Measurements from ENCODE around the gene TMEFF2.

TMEFF2 gene

DNA sequence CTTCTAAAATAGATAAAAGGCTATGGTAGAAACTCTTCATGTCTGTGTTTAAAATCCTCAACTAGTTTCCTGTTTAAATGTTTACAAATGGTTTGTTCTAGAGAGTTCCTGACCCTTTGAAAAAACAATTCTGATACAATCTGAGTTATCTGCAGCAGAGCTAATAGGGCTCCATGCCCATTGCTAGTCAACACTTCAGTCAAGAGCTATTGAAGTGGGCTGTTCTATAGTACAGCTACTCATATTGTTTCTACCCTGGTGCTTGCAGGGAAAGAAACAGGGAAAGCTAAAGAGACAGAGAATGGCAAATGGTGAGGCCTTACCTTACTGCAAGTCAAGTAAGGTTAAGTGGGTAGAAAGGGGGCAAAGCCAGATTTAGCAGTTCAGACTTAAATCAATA, 235.5 kb downstream of the TMEFF2 start:
- no peak for DNase-seq (ENCODE audit: low read depth)

DNA sequence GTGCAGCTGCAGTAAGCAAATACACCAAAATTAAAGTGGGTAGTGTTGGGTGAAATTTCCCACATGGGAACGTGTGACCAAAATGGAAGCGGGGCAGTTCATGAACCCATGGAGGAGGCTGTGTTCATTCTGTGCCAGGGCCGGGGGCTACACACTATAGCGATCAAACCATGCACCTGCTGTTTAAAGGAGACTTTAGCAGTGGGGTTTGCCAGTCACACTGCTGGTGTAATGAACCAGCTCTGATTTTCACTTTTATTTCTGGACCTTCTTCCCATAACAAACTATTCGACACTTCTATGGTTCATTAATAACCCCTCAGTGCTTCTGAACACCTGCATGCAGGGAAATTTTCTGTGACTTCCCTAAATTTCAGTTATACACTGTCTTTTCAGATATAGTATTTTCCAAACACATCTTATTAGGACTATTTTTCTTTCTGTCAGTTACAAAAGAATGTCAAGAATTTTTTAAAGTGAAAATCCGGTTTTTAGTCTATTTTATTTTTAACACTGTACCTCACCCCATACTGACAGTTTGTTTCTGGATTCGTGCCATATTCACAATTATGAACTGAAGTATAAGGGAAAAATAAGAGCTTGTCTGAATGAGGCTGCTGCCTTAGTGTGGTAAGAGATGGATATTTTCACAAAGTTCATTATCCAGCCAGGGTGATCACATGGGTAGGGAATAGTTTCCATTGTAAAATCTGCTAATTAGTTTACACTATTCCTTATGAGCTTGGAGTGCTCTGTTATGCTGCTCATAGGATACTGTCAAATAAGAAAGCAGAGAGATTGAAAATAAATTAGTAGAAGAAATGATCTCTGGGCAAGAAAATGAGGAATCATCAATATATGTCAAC, 236.5 kb downstream of the TMEFF2 start:
- DNase-seq (ENCODE audit: low read depth) = no peak

DNA sequence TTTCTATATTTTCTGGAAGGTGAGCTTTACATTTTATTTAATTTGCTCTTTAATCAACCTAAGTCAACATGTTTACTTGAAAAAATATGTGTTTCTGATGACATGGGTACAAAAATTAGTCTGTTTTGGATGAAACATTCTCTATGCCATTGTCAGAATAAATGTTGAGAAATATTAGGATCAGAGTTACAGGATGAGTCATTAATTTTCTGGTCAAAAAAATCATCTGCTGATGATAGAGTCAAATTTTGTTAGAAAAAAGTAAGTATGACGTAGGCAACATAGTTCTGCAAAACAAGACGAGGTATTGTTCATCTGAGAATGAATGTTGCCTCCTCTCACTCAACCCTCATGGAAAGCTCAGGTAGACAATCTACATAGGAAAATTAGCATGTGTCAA, 240.3 kb downstream of the TMEFF2 start:
- DNase-seq (ENCODE audit: low read depth) = no peak

DNA sequence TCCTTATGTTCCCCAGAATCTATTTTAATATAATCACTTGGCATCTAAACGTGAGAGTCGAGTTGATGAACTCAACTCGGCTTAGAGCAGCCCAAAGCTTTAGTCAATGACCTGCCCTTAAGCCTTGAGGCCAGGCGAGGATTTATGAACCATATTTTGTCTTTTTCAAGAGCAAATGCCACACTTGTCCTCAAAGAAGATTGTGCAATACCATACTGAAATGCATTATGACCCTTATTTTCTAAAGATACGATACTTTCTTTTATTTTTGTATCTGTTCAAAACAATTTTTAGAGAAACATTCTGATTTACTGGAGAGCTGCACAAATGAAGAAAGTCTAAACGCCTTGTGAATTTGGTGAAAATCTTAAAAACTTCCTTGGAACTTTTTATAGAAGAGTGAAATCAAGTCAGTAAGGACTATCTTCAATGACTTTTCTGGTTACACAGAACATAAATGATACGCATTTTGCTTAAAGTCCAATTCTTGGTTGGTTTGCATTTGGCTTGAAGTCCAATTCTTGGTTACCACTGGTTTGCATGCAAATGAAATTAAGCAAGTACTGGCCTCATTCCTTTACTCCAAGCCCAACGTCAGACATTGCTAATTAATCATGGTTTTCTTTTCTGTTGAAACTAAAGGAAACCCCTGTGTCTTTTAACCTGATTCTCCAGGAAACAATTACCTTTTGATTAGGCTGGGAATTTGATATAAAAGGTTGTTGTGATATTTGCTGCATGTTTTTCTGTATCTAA, 242.0 kb downstream of the TMEFF2 start:
- no peak for DNase-seq (ENCODE audit: low read depth)

DNA sequence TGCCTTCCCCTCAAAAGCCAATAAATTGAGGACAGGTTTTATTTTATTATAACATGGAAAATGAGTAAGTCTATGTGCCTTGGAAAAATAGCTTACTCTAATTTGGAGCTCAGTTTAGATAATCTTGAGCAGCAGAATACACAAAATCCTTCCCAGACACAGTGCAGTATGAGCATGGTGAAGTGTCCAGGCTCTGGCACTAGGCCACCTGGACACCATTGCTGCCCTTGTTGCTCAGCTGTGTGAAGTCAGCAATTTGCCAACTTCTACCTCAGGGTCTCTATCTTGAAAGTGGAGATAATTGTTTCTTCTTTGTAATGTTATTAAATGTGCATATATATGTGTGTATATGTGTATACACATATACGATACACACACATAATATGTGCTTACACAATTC, 242.9 kb downstream of the TMEFF2 start:
- no peak for DNase-seq (ENCODE audit: low read depth)

DNA sequence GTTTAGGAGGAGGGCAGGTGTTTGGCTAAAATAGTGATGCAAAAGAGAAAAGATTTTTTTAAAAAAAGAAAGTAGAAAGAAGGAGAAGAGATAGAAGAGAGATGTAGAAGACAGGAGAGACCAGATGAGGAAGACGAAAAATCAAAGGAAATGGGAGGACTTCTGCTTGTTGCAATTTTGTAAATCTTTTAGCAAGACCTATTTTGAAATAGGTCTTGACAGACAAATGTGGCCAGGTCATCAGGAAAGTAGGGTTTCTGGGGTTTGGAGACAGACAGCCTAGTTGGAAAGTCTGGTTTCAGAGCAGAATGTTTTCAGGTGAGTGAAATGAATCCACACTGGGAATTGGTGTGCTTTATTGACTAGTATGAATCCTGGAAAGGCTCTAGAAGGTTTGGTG, 243.4 kb downstream of the TMEFF2 start:
- DNase-seq (ENCODE audit: low read depth) = no peak

DNA sequence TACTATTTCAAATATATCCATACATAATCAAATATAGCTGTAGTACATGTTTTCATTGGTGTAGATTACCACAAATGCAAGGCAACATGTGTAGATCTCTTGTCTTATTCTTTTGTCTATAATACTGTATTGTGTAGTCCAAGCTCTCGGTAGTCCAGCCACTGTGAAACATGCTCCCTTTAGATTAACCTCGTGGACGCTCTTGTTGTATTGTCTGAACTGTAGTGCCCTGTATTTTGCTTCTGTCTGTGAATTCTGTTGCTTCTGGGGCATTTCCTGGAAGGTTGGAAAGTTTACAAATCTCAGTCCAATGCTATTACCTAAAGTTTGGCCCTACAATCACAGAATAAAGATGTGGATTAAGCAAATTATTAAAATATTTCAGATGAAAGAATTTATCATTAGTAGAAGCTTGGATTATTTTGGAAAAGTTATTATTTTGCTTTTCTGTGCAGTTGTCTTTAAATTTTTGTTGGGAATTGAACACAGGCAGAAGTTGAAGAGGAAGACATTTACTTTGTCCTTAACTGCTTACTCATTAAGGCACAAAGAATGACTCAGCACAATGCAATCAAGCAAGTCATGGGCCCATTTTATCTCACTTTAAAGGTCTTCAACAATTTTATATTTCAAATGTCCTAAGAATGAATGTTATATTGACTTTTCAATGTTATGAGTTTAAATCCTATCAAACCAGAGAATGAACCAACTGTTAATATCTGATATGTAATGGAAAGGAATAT, 244.4 kb downstream of the TMEFF2 start:
- no peak for DNase-seq (ENCODE audit: low read depth)

DNA sequence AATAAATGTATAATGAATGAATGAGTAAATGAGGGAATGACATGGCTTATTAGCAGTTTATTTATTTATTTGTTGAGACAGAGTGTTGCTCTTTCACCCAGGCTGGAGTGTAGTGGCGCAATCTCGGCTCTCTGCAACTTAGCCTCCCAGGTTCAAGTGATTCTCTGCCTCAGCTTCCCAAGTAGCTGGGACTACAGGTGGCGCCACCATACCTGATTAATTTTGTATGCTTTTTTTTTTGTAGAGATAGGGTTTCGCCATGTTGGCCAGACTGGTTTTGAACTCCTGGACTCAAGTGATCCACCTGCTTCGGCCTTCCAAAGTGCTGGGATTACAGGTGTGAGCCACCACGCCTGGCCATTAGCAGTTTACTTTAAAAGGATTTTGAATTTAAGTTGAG, 247.5 kb downstream of the TMEFF2 start:
- no peak for DNase-seq (ENCODE audit: low read depth)

DNA sequence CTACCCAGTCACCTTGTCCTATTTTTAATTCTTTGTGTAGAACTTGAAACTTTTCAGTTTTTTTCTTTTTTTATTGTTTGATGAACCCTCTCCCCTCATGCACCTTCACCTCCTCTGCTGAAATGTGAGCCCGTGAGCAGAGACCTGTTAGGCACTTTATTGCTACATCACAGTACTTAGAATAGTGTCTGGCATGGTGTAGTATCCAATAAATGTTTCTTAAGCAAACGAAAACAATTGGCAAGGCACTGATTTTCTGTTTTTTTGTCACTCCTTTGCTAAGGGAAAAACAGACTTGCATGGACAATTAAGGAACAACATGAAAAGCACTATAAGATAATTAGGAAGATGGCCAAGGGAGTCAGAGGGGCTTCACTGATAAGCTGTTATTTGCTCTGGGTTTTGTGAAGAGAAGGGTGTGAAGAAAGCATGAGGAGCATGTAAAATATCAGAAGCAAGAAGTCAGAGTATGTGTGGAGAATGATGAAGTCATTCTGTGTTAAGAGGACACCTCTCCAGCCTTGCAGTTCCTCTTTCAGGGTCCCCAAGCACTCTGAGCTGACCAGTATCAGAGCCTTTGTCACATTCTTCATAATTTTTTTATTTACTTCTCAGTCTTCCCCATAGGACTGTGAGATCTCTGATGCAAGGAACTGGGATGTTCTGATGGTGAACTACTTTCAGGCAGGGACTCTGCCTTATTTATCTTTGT, 248.1 kb downstream of the TMEFF2 start:
- no peak for DNase-seq (ENCODE audit: low read depth)

DNA sequence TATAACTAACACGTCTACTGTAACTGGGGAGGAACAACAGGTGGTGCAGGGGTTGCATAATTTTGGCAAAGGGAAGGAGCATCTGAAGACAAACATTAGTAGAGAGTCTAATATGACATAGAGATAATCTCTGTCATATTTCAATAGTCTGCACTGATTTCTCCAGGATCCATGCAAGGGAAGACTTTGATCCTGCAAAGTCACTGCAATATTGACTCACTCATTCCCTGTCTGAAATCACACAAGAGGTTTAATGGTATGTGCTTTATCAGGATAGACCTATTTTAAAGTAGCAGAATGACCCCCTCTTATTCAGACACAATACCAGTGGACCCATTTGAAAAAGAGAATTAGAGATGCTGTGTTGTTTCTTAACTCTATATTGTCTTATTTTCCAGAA, 249.1 kb downstream of the TMEFF2 start:
- no peak for DNase-seq (ENCODE audit: low read depth)

DNA sequence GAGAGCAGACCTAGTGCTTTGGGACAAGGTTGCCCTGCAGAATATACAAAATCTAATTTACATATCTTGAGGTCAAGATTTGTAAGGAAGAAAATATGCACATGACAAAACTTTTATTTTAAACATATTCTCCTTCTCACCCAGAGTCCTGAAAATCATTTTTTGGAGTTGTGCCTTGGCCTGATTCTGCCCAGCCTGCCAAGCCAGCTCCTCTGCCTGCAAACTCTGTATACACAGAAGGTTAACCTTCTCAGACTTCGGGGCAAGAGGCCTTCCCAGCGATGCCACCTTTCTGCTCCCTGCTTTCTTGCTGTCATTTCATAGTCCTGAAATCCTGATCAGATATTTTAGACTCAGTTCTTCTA, 252.0 kb downstream of the TMEFF2 start:
- no peak for DNase-seq (ENCODE audit: low read depth)

DNA sequence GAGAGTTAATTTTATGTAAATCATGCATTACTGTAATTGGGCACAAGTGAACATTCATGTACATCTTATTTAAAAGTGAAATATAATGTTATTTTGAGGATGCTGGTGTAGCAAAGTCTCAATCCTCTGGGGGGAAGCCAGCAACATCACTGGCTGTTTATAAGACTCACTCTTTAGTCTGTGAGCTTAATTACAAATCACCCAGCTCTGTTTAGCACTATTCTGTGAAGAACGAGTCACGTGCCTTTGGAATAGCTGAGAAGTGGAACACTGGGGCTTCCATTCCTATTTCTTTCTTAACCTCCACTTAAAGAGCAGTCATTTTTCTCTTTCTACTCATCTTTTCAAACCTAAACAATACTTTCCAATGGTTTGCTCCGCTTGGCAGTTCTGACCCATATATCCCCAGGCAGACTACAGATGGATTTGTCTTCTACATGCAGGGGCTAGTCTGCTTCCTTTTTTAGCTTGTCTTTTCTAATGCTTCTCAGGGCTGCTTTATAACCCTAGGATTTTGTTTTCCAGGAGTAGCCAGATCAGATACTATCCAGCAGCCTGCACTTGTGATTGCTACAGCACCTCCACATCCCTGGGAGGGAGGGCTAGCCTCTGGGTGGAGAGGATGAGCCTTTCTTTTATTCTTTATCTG, 252.5 kb downstream of the TMEFF2 start:
- no peak for DNase-seq (ENCODE audit: low read depth)

DNA sequence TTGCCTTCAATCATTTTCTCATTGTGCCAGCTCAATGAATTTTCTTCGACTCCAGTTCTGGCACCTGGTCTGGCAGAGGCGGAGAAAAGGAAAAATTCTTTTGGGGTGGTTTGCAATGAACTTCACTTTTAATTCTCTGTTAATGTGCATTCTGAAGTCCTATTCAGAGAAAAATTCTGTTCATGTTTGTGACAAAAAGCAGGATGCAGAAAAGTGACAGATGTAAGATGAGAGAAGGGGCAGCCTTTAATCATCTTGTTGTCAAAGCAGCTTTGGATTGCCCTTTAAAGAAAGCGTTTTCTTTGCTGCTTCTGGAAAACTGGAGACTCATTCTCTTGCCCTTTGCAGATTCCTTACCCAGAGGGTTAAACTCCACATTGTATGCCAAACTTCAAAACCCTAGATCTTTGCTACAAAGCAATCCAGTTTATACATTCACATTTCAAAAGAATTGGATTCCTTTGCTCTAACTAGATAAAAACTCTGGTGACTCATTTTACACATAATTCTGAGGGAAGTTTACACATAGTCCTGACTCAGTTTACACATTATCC, 253.3 kb downstream of the TMEFF2 start:
- no peak for DNase-seq (ENCODE audit: low read depth)

DNA sequence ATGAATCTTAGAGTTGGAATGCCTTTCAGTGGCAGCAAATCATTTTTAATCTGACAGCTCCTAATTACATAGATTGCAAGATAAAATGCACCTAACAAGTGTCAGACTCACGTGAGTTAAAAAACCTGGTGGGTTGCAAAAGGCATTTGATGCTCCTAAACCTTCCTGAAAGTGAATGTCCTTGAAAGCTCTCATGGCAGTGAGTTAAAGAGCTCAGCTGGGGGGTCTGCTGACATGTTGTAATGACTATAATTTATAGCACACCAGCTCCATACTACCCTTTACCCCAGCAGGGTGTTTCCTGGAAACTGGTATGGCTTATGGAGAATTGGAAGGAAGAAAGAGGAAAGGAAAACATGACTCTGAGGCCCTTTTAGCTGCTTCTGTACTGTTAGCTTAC, 256.0 kb downstream of the TMEFF2 start:
- no peak for DNase-seq (ENCODE audit: low read depth)

DNA sequence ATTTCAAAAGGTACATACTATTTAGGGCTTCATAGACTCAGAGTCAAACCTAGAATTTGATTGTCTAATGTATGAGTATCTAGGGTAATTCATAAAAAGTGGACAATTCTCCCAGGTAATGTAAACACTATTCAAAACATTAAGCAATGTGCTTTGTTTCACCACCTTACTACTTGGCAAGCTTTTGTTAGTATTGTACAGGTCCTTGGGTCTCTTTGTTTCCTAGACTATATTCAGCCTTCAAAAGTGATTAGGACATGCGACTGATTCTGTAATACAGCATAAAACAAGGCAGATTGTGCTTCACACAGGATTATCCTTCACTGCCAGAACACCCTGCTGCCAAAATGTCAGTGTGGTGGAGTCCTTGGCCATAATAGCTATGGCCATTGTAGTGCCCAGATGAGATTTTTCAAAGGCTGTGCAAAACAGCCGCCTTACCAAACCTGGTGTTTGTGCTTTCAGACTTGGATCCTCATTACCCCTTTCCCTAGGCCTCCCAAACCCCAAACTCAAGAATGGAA, 257.8 kb downstream of the TMEFF2 start:
- no peak for DNase-seq (ENCODE audit: low read depth)

DNA sequence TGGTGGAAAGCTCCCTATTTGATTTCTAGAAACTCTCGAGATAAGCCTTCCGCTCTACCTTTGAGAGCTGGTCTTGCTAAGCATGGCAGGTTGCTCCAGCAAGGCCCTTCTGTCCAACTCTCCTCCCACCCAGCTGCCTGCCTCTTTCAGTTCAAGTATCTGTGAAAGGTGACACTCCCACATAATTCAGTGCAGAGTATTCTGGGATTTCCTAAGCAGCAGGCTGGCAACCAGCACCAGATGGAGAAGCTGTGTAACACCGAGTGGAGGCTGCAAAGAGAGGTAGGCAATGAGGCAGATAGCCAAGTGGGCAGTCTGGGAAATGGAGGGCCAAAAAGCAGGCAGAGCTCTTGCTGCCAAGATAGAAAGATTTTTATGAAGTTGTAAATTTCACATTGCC, 259.5 kb downstream of the TMEFF2 start:
- DNase-seq (ENCODE audit: low read depth) = no peak

DNA sequence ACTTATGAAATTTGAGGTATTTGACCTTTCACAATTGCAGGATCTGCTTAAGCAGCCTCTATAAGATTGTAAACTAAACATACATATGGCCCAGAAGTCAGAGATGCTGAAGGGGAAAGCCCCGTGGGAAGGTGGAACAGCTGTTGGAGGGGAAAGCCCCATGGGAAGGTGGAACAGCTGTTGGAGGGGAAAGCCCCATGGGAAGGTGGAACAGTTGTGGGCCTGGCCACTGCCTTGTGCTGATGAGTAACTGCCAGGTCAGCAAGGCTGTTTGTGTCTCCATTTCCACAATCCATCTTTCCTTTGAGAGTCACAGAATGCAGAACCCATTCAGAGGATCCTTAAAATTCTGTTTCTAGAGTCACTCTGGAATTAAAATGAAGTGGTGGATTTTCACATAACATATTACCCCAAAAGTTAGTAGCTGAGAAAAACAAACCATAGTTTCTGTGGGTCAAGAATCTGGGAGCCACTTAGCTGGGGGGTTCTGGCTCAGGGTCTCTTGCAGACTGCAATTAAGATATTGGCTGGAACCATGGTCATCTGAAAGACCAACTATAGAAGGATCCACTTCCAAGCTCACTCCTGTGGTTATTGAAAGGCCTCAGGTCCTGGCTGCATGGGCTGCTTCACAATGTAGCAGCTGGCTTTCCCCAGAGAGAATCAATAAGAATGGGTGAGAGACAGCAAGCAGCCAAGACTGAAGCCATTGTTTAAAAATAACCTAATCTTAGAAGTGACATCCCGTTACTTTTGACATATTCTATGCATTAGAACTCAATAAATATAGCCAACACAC, 261.2 kb downstream of the TMEFF2 start:
- DNase-seq (ENCODE audit: low read depth) = no peak

DNA sequence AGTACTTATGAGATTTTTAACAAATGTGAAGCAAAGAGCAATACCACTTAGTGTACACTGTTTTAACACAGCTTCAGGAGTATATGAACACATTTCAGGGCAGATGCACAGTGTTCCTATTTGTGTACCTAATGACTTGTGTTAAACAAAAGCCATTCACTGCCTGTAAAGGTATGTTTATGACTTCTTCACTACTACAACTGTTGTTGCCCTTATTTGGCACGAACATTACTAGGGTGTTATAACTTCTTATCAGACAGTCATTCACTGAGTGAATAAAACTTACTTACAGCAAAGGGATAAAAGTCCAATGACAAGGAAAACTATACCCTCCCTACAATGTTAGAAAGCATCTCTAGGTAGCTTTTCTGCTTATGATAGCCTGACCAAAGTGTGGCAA, 262.4 kb downstream of the TMEFF2 start:
- DNase-seq (ENCODE audit: low read depth) = no peak

DNA sequence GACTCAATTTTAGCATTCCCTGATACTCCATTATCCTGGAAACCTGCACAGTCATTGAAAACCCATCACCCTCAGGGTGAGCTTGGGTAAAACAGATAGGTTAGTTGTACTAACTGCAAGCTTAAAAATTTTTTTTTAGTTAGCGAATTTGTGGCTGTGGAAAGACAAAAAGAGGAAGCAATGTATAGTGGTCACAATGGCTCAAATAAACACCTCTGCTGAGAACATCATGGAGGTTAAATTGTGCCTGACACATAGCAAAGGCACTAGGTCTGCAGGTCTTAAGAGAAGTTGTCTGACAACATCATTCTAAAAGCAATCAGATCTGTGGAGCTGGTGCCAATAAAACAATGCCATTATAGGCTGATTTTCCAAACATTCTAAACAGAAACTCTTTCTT, 263.4 kb downstream of the TMEFF2 start:
- DNase-seq (ENCODE audit: low read depth) = no peak

DNA sequence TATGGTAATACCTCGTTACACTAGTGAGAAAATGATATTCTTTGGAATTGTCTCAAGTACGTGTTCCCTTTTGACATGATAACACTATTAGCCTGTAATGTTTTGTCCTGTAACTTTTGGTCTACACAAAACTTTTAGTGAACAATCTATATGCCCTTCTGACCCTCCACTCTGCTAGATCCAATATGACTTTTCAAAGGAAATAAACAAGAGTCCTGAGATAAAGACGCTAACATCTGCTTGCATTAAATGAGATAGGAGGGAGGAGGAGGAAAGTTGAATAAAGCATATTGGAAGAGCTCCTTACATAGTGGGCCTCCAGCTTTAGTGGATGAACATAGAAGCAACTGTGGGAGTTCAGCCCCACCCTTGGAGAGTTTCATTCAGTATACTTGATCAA, 264.5 kb downstream of the TMEFF2 start:
- no peak for DNase-seq (ENCODE audit: low read depth)
